Hypothalamus (tissue), 51 donors: ENCODE results near the gene ARCN1.

Experiments
- DNase-seq, 51 donors: peaks; one replicate each; lab custom pipeline; 2025; lab: John Stamatoyannopoulos, UW

ARCN1 gene

GRCh38 chr11:118618991-118619375 is 46.8 kb downstream of the ARCN1 start:
- peak in 3 of 51 donors; percentile 21 to 40 (median 22) for DNase-seq

- DNase-seq = peak in 16 of 51 donors; percentile 20 to 75 (median 44)
These were observed 47.4 kb downstream of the ARCN1 start for GRCh38 chr11:118619444-118620197.

GRCh38 chr11:118620529-118621070 is 48.4 kb downstream of the ARCN1 start:
- DNase-seq = no peak

GRCh38 chr11:118621071-118621783 is 49.0 kb downstream of the ARCN1 start:
- peak in 49 of 51 donors; percentile 42 to 94 (median 84) for DNase-seq

GRCh38 chr11:118621784-118622375 is 49.7 kb downstream of the ARCN1 start:
- DNase-seq = peak in 1 of 51 donors; percentile 50

GRCh38 chr11:118622376-118623268 is 50.4 kb downstream of the ARCN1 start:
- peak in 24 of 51 donors; percentile 20 to 61 (median 40) for DNase-seq

GRCh38 chr11:118623269-118623655 is 51.1 kb downstream of the ARCN1 start:
- no peak for DNase-seq

GRCh38 chr11:118625036-118625690 is 53.0 kb downstream of the ARCN1 start:
- DNase-seq = peak in 27 of 51 donors; percentile 20 to 72 (median 50)

- DNase-seq = peak in 2 of 51 donors; percentile 12 to 19
These were observed 53.8 kb downstream of the ARCN1 start for GRCh38 chr11:118625976-118626375.

- DNase-seq = no peak
These were observed 55.4 kb downstream of the ARCN1 start for GRCh38 chr11:118627566-118627965.

GRCh38 chr11:118628031-118628430 is 55.8 kb downstream of the ARCN1 start:
- no peak for DNase-seq

GRCh38 chr11:118628432-118628831 is 56.2 kb downstream of the ARCN1 start:
- DNase-seq = peak in 28 of 51 donors; percentile 16 to 86 (median 42)

GRCh38 chr11:118628861-118629549 is 56.8 kb downstream of the ARCN1 start:
- DNase-seq = no peak

GRCh38 chr11:118629761-118630661 is 57.8 kb downstream of the ARCN1 start:
- no peak for DNase-seq

GRCh38 chr11:118631142-118631909 is 59.1 kb downstream of the ARCN1 start:
- no peak for DNase-seq

GRCh38 chr11:118632577-118633318 is 60.5 kb downstream of the ARCN1 start:
- no peak for DNase-seq

GRCh38 chr11:118633319-118633690 is 61.1 kb downstream of the ARCN1 start:
- no peak for DNase-seq
